ENCODE results near the gene NCR1.
"Not testable (repeated sequence)": the region's sequence is repeated elsewhere in the genome, so short reads cannot be mapped to it uniquely, and the experiment has no call there.

The NCR1 gene

GRCh38 chr19:54921082-54921481 is 15.1 kb downstream of the NCR1 start:
- TF ChIP-seq CTCF (IDR thresholded peaks at IDR 0.05; ENCODE audit: low read depth, low read length) = no peak
- H3K4me3 ChIP-seq (ENCODE audit: low read depth, low read length) = no peak overlapping the region

- H3K4me3 ChIP-seq (ENCODE audit: low read depth, low read length) = no peak overlapping the region
- no peak for TF ChIP-seq CTCF (IDR thresholded peaks at IDR 0.05; ENCODE audit: low read depth, low read length)
These were observed 17.3 kb downstream of the NCR1 start for GRCh38 chr19:54923276-54923675.

DNA sequence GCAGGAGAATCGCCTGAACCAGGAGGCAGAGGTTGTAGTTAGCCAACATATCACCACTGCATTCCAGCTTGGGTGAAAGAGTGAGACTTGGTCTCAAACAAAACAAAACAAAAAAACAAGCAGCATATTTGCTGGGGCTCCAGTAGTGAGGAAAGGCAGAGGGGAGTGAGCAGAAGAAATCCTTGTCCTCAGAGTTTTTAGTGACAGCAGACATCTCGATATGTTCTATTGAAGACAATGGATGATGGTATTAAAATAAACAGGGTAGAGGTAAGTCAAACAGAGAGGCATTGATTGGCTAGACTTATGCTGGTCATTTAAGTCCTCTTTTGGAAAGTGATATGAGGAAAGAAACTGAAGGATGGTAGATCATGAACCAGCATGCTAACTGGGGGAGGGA is 22.4 kb downstream of the NCR1 start:
- no peak overlapping the region for H3K4me3 ChIP-seq (ENCODE audit: low read depth, low read length)
- no peak for TF ChIP-seq CTCF (IDR thresholded peaks at IDR 0.05; ENCODE audit: low read depth, low read length)

GRCh38 chr19:54937926-54938325 is 32.0 kb downstream of the NCR1 start:
- no peak for TF ChIP-seq CTCF (IDR thresholded peaks at IDR 0.05; ENCODE audit: low read depth, low read length)
- no peak overlapping the region for H3K4me3 ChIP-seq (ENCODE audit: low read depth, low read length)

GRCh38 chr19:54938906-54939305 is 33.0 kb downstream of the NCR1 start:
- no peak for TF ChIP-seq CTCF (IDR thresholded peaks at IDR 0.05; ENCODE audit: low read depth, low read length)
- H3K4me3 ChIP-seq (ENCODE audit: low read depth, low read length) = no peak overlapping the region

DNA sequence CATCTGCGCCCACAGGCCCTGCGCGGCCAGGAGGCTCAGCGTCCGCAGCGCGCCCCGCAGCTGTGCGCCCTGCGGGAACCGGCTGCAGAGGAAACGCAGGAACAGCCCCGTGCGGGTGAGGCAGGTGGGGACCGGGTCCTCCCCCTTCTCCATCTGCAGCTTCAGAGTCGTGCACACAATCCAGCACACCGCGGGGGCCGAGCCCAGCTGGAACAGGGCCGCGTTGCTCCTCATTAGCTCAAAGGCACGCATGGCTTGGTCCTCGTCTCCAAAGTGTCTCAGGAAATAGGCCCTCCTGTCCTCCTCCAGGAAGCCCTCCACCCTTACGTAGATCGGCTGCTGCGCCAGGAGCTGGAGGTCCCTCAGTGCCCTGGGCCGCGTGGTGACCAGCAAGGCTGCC is 33.6 kb downstream of the NCR1 start:
- H3K4me3 ChIP-seq (ENCODE audit: low read depth, low read length) = not testable (repeated sequence)

DNA sequence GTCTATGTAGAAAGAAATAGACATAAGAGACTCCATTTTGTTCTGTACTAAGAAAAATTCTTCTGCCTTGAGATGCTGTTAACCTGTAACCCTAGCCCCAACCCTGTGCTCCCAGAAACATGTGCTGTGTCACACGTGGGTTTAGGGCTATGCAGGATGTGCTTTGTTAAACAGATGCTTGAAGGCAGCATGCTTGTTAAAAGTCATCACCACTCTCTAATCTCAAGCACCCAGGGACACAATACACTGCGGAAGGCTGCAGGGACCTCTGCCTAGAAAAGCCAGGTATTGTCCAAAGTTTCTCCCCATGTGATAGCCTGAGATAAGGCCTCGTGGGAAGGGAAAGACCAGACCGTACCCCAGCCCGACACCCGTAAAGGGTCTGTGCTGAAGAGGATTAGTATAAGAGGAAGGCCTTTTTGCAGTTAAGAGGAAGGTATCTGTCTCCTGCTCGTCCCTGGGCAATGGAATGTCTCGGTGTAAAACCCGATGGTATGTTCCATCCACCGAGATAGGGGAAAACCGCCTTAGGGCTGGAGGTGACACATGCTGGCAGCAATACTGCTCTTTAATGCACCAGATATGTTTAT is 37.9 kb downstream of the NCR1 start:
- not testable (repeated sequence) for H3K4me3 ChIP-seq (ENCODE audit: low read depth, low read length)

DNA sequence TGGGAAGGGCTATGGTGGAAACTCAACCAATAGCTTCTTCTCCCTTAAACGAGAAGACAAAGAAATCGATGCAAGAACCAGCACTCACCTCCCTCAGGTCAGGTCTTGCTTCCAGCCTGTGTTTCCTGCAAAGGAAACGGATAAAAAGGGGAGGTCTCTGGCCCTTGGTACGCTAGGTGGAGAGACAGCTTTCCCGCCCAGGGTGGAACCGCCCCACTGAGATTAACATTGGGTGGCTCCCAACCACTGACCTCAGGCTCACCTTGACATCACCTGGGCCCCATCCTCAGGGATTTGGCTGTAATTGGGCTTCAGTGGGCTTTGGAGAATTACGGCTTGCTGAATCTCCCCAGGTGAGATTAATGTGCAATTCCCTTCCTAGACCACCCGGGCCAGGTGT is 41.4 kb downstream of the NCR1 start, which contains the start of gene NLRP7:
TSS of gene NLRP7 (minus strand) at position 150 of the 400 bp plus-strand sequence.
- H3K4me3 ChIP-seq (ENCODE audit: low read depth, low read length) = no peak within 1 kb of the TSS
- no peak for TF ChIP-seq CTCF (IDR thresholded peaks at IDR 0.05; ENCODE audit: low read depth, low read length)

Measured in WI38 (cell line).